Tibial nerve (tissue), 3 donors: ENCODE measurements around the gene ATG5.

Experiments used
- CTCF ChIP-seq, 5 experiments: fragments of 200-600 bp in 3 of 5; fragments of 450-650 bp in 2 of 5; sonication (generic) in 3 of 5; IDR thresholded peaks; one replicate each; pipeline ENCODE4 v1.5.1; 2016 to 2019; ENCODE audit warnings: antibody characterized with exemption in 5 of 5, mild to moderate bottlenecking in 3 of 5, moderate library complexity in 2 of 5
- POLR2A ChIP-seq, 2 donors: fragments of 450-650 bp; IDR thresholded peaks; one replicate each; pipeline ENCODE4 v1.6.1; 2017; ENCODE audit warnings: antibody characterized with exemption in 2 of 2, mild to moderate bottlenecking in 2 of 2, moderate library complexity in 2 of 2

- no peak for TF ChIP-seq POLR2A (IDR thresholded peaks at IDR 0.05)
- TF ChIP-seq CTCF (IDR thresholded peaks at IDR 0.05), result no peak
Observed at GRCh38 chr6:106185615-106186014, 139.9 kb downstream of the ATG5 start.
